Epithelial cell of proximal tubule (primary cell): Measurements from ENCODE around the gene TSPYL4. TPM values are rescaled to one million over a fixed set of nuclear protein-coding genes. Genes with fewer than 3 reads are reported as not detected.

Experiments
- DNase-seq: peaks from one replicate; pipeline ENCODE4 v3.0.0-alpha.2; 2011; ENCODE audit warnings: low read depth
- H3K4me3 ChIP-seq: 2 replicates; pipeline ENCODE4 v1.5.1; 2011; ENCODE audit warnings: low read depth, mild to moderate bottlenecking, low read length
- total RNA-seq: library from RNA; depleted of rRNA; stranded (reverse); fragments of >200 nt; gene quantifications from 2 replicates; pipeline ENCODE4 v1.2.3, GENCODE V29; 2015
- TF ChIP-seq, protein P1 (sequence below): conservative IDR thresholded peaks from 2 replicates; pipeline ENCODE4 v1.5.1; 2012; ENCODE audit warnings: low read depth, mild to moderate bottlenecking, low read length

TSPYL4 gene
- total RNA-seq, 1 donor from 2014 or later: 8.5 TPM

DNA sequence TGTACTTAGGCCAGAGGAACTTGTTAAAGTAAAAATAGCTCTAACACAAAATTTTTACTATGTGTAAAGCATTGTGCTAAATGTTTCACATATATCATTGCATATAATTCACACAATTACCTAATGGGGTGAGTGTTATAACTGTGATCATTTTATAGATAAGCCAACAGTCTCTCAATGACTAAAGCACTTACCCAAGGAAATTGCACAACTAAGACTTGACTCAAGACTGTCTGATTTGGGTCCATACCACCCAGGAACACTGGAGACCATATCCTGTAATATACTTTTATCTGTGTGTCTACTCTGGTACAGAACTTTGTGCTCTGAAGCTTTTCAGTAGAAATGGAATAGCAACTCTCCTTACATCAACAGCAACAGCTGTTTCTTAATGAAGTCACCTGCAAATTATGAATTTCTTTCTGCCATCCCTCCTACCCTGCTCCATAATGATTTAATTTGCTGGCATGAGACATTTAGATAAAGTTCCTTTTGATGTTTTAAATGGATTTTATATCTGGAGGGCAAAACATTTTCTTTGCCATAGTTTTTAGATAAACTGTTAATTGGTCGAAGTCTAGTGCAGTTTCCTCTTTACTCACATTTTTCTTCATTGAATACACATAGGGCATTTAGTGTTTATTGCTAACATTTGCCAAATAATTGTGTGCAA, 47.5 kb downstream of the TSPYL4 start:
- TF ChIP-seq, protein P1, sequence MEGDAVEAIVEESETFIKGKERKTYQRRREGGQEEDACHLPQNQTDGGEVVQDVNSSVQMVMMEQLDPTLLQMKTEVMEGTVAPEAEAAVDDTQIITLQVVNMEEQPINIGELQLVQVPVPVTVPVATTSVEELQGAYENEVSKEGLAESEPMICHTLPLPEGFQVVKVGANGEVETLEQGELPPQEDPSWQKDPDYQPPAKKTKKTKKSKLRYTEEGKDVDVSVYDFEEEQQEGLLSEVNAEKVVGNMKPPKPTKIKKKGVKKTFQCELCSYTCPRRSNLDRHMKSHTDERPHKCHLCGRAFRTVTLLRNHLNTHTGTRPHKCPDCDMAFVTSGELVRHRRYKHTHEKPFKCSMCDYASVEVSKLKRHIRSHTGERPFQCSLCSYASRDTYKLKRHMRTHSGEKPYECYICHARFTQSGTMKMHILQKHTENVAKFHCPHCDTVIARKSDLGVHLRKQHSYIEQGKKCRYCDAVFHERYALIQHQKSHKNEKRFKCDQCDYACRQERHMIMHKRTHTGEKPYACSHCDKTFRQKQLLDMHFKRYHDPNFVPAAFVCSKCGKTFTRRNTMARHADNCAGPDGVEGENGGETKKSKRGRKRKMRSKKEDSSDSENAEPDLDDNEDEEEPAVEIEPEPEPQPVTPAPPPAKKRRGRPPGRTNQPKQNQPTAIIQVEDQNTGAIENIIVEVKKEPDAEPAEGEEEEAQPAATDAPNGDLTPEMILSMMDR: no peak
- no peak for DNase-seq

DNA sequence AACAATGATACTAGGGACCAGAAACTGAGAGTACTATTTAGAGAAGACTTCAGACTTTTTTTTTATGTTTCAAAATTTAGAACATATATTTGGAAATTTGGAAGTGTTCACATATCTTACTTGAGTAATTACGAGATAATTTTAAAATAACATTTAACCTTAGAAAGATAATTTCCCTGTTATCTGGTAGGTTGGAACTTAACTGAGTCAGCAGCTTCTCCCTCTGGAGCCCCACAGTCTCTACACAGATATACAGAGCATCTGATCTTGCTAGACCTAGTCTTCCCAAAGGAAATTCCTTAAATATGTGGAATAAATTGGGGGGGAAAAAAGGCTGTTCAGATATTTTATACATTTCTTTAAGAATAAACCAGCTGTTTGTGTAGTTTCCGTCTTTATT, 48.6 kb downstream of the TSPYL4 start:
- DNase-seq: no peak
- H3K4me3 ChIP-seq: no peak overlapping the region
- TF ChIP-seq, protein P1: no peak

More for the DNA sequence above, 47.5 kb downstream of the TSPYL4 start:
- H3K4me3 ChIP-seq: no peak overlapping the region

DNA sequence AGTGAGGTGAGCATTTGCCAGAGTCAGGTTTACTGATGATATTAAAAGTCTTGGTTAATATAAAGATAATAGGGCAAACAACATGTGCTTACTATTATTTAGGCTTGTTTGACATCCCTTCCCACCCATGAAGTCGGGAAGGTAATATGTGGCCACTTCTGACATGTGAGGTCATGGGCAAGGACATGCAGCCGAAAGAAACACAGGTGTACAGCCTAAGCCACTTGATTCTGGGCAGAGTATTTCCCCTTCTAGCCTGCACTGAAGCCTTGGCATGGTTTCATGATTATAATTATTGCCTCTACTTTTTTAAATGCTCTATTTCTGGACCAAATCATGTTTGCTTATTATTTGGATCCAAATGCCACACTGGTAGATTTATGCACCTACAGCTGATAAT, 52.3 kb downstream of the TSPYL4 start:
- H3K4me3 ChIP-seq: no peak overlapping the region
- TF ChIP-seq, protein P1: no peak
- DNase-seq: no peak

DNA sequence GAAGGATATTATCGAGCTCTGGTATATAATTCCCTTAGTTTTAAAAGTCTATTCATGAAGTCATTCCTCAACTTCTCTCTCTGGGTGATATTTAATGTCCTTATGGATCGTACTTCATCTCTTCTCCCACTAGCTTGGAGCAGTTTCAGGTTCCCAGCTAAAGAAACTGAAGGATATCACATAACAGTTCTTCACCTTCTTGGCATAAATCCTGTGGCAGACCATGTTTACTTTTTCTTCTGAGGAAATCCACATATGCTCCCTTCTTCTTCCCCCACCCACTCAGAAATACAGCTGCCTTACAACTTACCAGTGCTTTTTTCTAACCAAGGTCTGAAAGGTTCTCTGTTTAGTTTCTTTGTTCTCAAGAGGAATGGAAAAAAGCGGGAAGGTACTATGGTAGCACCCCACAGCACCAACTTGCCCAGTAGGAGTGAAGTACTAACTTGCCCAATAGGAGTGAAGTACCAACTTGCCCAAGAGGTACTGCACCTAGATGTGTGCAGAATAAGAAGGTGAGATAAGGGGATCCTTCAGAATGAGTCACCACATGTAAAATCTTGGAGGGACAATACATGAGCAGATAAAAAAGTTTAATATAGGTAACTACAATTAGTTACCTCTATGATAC, 53.1 kb downstream of the TSPYL4 start:
- no peak for DNase-seq
- H3K4me3 ChIP-seq: no peak overlapping the region
- TF ChIP-seq, protein P1: no peak

Other genes with a start within 250 kb of the TSPYL4 start
- gene FRK, start 193.2 kb downstream of the TSPYL4 start, total RNA-seq: 2.0 and 8.1 TPM in 2 replicates
- 9.3 and 23.5 TPM in 2 replicates for gene NT5DC1, start 153.2 kb downstream of the TSPYL4 start, total RNA-seq
- gene COL10A1, start 127.9 kb downstream of the TSPYL4 start, total RNA-seq: not detected in 2 replicates
- gene TSPYL1, start 25.9 kb upstream of the TSPYL4 start, total RNA-seq: 67.6 and 72.3 TPM in 2 replicates
- gene DSE, start 116.9 kb upstream of the TSPYL4 start, total RNA-seq: 25.0 and 36.1 TPM in 2 replicates
- gene CALHM6, start 207.3 kb upstream of the TSPYL4 start, total RNA-seq: 0.35 and 4.8 TPM in 2 replicates